Measurements from ENCODE around the gene ANKRD52. TPM values are rescaled to one million over a fixed set of nuclear protein-coding genes. Genes with fewer than 3 reads are reported as not detected.

ANKRD52 gene
- polyA plus RNA-seq, 3 donors: 29.8 to 38.7 (median 34.0) TPM

DNA sequence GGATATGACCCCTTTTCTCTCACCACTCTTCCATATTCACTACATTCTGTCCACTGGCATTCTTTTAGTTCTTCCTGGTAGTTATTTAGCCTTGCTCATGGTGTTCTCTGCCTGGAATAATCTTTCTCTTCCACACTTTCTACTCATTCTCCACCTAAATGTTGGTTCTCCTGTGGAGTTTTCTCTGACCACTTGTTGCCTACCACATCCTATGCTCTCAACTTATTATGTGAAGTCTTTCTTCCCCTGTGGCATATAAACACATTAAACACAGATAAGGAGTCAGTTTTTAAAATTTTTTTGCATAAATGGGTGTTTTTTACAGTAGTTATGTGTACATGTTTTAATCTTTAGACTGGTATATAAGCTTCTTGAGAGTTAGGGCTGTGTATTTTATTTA lies 65.6 kb downstream of the ANKRD52 start:
- DNase-seq (ENCODE audit: extremely low read depth in 1 of 11, low read depth in 9 of 11, low spot score in 4 of 11): no peak

DNA sequence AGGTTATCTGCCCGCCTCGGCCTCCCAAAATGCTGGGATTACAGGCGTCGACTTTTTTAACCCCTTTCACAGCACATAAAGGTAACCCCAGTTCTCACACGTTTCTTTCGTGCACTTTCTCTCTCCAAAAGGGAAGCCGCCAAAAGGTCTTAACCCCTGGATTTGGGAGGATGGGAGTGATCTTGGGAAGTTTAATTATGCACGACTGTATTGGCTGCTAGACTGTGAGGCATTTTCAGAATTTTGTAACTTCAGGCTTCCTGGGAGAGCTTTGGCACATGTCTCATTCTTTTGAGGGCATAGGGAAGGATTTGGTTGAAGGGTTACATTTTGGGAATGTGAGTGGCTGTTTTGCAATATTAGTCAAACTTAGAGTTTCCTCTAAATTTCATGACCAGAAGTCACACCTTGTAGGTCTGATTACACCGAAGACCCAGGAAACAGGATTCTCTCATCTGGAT lies 67.5 kb downstream of the ANKRD52 start:
- DNase-seq (ENCODE audit: extremely low read depth in 1 of 11, low read depth in 9 of 11, low spot score in 4 of 11): no peak

DNA sequence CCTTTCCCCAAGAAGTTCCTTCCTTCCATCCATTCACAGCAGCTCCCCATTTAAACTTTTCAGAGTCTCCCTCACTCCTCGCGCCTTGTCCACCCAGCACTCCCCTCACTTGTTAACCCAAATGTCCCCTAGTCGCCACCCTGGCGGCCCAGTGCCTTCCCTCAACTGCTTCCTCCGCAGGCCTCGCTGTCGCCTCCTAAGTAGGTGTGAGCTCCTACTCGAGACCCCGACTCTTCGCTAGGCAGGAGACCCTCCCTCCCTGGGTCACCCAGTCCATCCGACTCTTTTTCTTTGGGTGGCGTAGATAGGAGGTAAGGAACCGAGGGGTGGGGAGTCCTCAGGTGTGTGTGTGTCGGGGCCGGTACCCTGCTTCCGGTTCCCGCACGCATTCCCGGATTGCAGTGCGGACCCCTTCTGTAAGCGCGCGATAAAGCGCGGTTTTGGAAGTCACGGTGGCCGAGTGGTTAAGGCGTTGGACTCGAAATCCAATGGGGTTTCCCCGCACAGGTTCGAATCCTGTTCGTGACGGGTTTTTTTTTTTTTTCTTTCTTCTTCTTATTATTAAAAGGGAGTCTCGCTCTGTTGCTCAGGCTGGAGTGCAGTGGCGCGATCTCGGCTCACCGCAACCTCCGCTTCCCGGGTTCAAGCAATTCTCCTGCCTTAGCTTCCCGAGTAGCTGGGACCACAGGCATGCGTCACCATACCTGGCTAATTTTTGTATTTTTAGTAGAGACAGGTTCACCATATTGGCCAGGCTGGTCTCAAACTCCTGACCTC lies 68.1 kb downstream of the ANKRD52 start:
- peak; percentile 83 to 96 (median 90) for DNase-seq (ENCODE audit: extremely low read depth in 1 of 11, low read depth in 9 of 11, low spot score in 4 of 11)

DNA sequence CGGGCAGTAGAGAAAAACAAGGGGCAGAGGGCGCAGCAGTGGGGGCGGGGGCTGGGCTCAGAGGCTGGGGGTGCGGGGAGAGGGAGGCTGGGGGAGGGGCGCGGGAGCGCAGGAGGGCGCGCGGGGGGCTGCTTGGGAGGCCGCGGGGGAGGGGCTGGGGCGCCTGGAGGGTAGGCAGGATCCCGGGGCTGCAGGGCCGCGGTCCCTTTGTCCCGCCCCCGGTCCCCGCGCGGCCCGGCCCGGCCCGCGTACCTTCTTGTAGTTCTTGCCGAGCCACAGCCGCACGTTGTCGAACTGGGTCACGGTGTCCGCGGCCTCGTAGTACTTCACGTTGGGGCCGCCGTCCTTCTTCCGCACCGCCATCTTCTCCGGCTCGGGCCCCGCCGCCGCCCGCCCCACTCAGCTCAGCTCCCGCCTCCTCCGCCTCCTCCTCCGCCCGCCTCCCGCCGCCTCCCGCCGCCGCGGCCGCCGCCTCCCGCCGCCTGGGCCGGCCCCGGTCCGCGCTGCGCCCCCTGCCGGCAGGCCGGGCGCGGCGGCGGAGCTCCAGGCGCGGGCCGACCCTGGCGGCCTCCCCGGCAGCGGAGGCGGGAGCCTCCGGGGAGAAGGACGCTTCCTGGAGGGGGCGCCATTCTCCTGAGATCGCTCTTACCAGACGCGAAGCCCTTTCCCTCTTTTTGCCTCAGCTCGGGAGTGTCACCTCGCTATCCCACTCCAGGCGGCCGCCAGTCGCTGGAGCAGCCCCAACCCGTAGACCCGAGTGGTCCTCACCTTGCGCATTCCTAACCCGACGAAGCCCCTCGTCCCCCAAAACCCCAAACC lies 68.9 kb downstream of the ANKRD52 start, which contains the start of gene SMARCC2:
TSS of gene SMARCC2 (minus strand) at position 385 of the 819 bp plus-strand sequence. CDS start at position 363, 22 bp downstream.
- DNase-seq (ENCODE audit: extremely low read depth in 1 of 11, low read depth in 9 of 11, low spot score in 4 of 11): peak; percentile 75 to 85 (median 80)

- DNase-seq (ENCODE audit: extremely low read depth in 1 of 11, low read depth in 9 of 11, low spot score in 4 of 11): no peak
Measured at GRCh38 chr12:56188778-56189098, 69.4 kb downstream of the ANKRD52 start.

GRCh38 chr12:56188131-56188777 lies 69.9 kb downstream of the ANKRD52 start:
- DNase-seq (ENCODE audit: extremely low read depth in 1 of 11, low read depth in 9 of 11, low spot score in 4 of 11): no peak

Other genes with a start within 250 kb of the ANKRD52 start
- gene IKZF4, start 237.3 kb downstream of the ANKRD52 start, polyA plus RNA-seq (ENCODE audit: insufficient read length in 3 of 3): 10 to 100 TPM; 16.5 to 21.1 (median 16.6) TPM
- gene RPS26, start 216.5 kb downstream of the ANKRD52 start, polyA plus RNA-seq (ENCODE audit: insufficient read length in 3 of 3): 100 to 1,000 TPM; 121 to 498 (median 375) TPM
- gene ERBB3, start 178.2 kb downstream of the ANKRD52 start, polyA plus RNA-seq (ENCODE audit: insufficient read length in 3 of 3): 100 to 1,000 TPM in 1 of 3 donors, 10 to 100 TPM in 2; 73.5 to 119 (median 96.1) TPM
- gene PA2G4, start 153.8 kb downstream of the ANKRD52 start, polyA plus RNA-seq (ENCODE audit: insufficient read length in 3 of 3): 100 to 1,000 TPM; 138 to 175 (median 171) TPM
- gene RPL41, start 141.8 kb downstream of the ANKRD52 start, polyA plus RNA-seq (ENCODE audit: insufficient read length in 3 of 3): 1,000 to 10,000 TPM; 4,378 to 5,767 (median 5,294) TPM
- gene ZC3H10, start 140.1 kb downstream of the ANKRD52 start, polyA plus RNA-seq (ENCODE audit: insufficient read length in 3 of 3): 1 to 10 TPM; 5.1 to 6.5 (median 5.8) TPM
- gene ESYT1, start 130.1 kb downstream of the ANKRD52 start, polyA plus RNA-seq (ENCODE audit: insufficient read length in 3 of 3): 10 to 100 TPM; 73.7 to 87.2 (median 78.8) TPM
- gene MYL6B, start 105.8 kb downstream of the ANKRD52 start, polyA plus RNA-seq (ENCODE audit: insufficient read length in 3 of 3): 100 to 1,000 TPM; 164 to 191 (median 165) TPM
- gene MYL6, start 100.0 kb downstream of the ANKRD52 start, polyA plus RNA-seq (ENCODE audit: insufficient read length in 3 of 3): 1,000 to 10,000 TPM; 1,550 to 2,060 (median 1,865) TPM
- 100 to 1,000 TPM; 130 to 141 (median 134) TPM for gene SMARCC2, start 68.9 kb downstream of the ANKRD52 start, polyA plus RNA-seq (ENCODE audit: insufficient read length in 3 of 3)
- gene RNF41, start 36.5 kb downstream of the ANKRD52 start, polyA plus RNA-seq (ENCODE audit: insufficient read length in 3 of 3): 10 to 100 TPM; 43.4 to 44.4 (median 44.1) TPM
- 10 to 100 TPM; 27.4 to 33.1 (median 28.9) TPM for gene NABP2, start 34.0 kb downstream of the ANKRD52 start, polyA plus RNA-seq (ENCODE audit: insufficient read length in 3 of 3)
- gene SLC39A5, start 28.3 kb downstream of the ANKRD52 start, polyA plus RNA-seq (ENCODE audit: insufficient read length in 3 of 3): 10 to 100 TPM; 50.6 to 79.4 (median 62.5) TPM
- gene COQ10A, start 8.6 kb upstream of the ANKRD52 start, polyA plus RNA-seq (ENCODE audit: insufficient read length in 3 of 3): 10 to 100 TPM; 14.4 to 22.1 (median 19.0) TPM
- gene CS, start 41.9 kb upstream of the ANKRD52 start, polyA plus RNA-seq (ENCODE audit: insufficient read length in 3 of 3): 100 to 1,000 TPM; 192 to 212 (median 204) TPM
- 100 to 1,000 TPM; 140 to 161 (median 159) TPM for gene CNPY2, start 57.6 kb upstream of the ANKRD52 start, polyA plus RNA-seq (ENCODE audit: insufficient read length in 3 of 3)
- gene PAN2, start 75.6 kb upstream of the ANKRD52 start, polyA plus RNA-seq (ENCODE audit: insufficient read length in 3 of 3): 100 to 1,000 TPM in 1 of 3 donors, 10 to 100 TPM in 2; 82.0 to 113 (median 93.7) TPM
- 1 to 10 TPM in 1 of 3 donors, under 1 TPM in 2; 0.67 to 1.2 (median 0.78) TPM for gene IL23A, start 80.5 kb upstream of the ANKRD52 start, polyA plus RNA-seq (ENCODE audit: insufficient read length in 3 of 3)
- gene STAT2, start 101.7 kb upstream of the ANKRD52 start, polyA plus RNA-seq (ENCODE audit: insufficient read length in 3 of 3): 100 to 1,000 TPM in 1 of 3 donors, 10 to 100 TPM in 2; 84.6 to 152 (median 96.8) TPM
- gene APOF, start 104.5 kb upstream of the ANKRD52 start, polyA plus RNA-seq (ENCODE audit: insufficient read length in 3 of 3): under 1 TPM in 2 of 3 donors, not detected in 1; 0.13 to 0.20 TPM
- 10 to 100 TPM; 37.8 to 46.6 (median 42.4) TPM for gene TIMELESS, start 191.0 kb upstream of the ANKRD52 start, polyA plus RNA-seq (ENCODE audit: insufficient read length in 3 of 3)
- under 1 TPM; 0.26 to 0.40 (median 0.38) TPM for gene MIP, start 196.3 kb upstream of the ANKRD52 start, polyA plus RNA-seq (ENCODE audit: insufficient read length in 3 of 3)
- 1 to 10 TPM; 4.1 to 6.6 (median 4.9) TPM for gene SPRYD4, start 210.2 kb upstream of the ANKRD52 start, polyA plus RNA-seq (ENCODE audit: insufficient read length in 3 of 3)
- 1 to 10 TPM; 1.2 to 3.0 (median 1.6) TPM for gene GLS2, start 229.8 kb upstream of the ANKRD52 start, polyA plus RNA-seq (ENCODE audit: insufficient read length in 3 of 3)